HEK293 (cell line): ENCODE measurements around the gene ITPKC.

Experiments
- KLF10 ChIP-seq: fragments of 450-650 bp; IDR thresholded peaks from 2 replicates; pipeline ENCODE4 v1.5.1; 2018; ENCODE audit warnings: missing biosample characterization, mild to moderate bottlenecking, missing genetic modification characterization
- PRDM1 ChIP-seq: fragments of 450-650 bp; formaldehyde crosslinking; IDR thresholded peaks from 2 replicates; pipeline ENCODE4; 2016; ENCODE audit warnings: missing biosample characterization, missing genetic modification characterization
- SP2 ChIP-seq: fragments of 450-650 bp; formaldehyde crosslinking; IDR thresholded peaks from 2 replicates; pipeline ENCODE4 v1.5.1; 2016; ENCODE audit warnings: missing biosample characterization, missing genetic modification characterization
- ZBTB20 ChIP-seq: fragments of 450-650 bp; formaldehyde crosslinking; IDR thresholded peaks from 2 replicates; pipeline ENCODE4 v1.5.1; 2016; ENCODE audit warnings: missing biosample characterization, missing genetic modification characterization
- ZBTB21 ChIP-seq: fragments of 450-650 bp; formaldehyde crosslinking; IDR thresholded peaks from 2 replicates; pipeline ENCODE4 v1.5.1; 2017; ENCODE audit warnings: missing biosample characterization, missing genetic modification characterization
- ZIC2 ChIP-seq: fragments of 450-650 bp; formaldehyde crosslinking; IDR thresholded peaks from 2 replicates; pipeline ENCODE4 v1.5.1; 2016; ENCODE audit warnings: missing biosample characterization, missing genetic modification characterization
- ZNF133 ChIP-seq: fragments of 450-650 bp; formaldehyde crosslinking; IDR thresholded peaks from 2 replicates; pipeline ENCODE4 v1.5.1; 2016; ENCODE audit warnings: missing biosample characterization, missing genetic modification characterization
- ZNF140 ChIP-seq: fragments of 450-650 bp; formaldehyde crosslinking; IDR thresholded peaks from 2 replicates; pipeline ENCODE4 v1.5.1; 2016; ENCODE audit warnings: missing biosample characterization, missing genetic modification characterization
- ZNF155 ChIP-seq: fragments of 450-650 bp; formaldehyde crosslinking; IDR thresholded peaks from 2 replicates; pipeline ENCODE4 v1.5.1; 2016; ENCODE audit warnings: missing biosample characterization, missing genetic modification characterization
- ZNF169 ChIP-seq: fragments of 450-650 bp; formaldehyde crosslinking; IDR thresholded peaks from 2 replicates; pipeline ENCODE4 v1.5.1; 2016; ENCODE audit warnings: missing biosample characterization, missing genetic modification characterization
- ZNF175 ChIP-seq: fragments of 450-650 bp; formaldehyde crosslinking; IDR thresholded peaks from 2 replicates; pipeline ENCODE4 v1.5.1; 2016; ENCODE audit warnings: missing biosample characterization, missing genetic modification characterization
- ZNF202 ChIP-seq: fragments of 450-650 bp; formaldehyde crosslinking; IDR thresholded peaks from 2 replicates; pipeline ENCODE4 v1.5.1; 2016; ENCODE audit warnings: missing biosample characterization, missing genetic modification characterization, borderline replicate concordance
- ZNF223 ChIP-seq: fragments of 450-650 bp; formaldehyde crosslinking; IDR thresholded peaks from 2 replicates; pipeline ENCODE4 v1.5.1; 2016; ENCODE audit warnings: missing biosample characterization, missing genetic modification characterization
- ZNF24 ChIP-seq: fragments of 450-650 bp; formaldehyde crosslinking; IDR thresholded peaks from 2 replicates; pipeline ENCODE4 v1.5.1; 2016; ENCODE audit warnings: missing biosample characterization, missing genetic modification characterization
- ZNF341 ChIP-seq: fragments of 450-650 bp; formaldehyde crosslinking; IDR thresholded peaks from 2 replicates; pipeline ENCODE4; 2016; ENCODE audit warnings: low read depth, missing biosample characterization, missing genetic modification characterization
- ZNF529 ChIP-seq: fragments of 450-650 bp; formaldehyde crosslinking; IDR thresholded peaks from 2 replicates; pipeline ENCODE4 v1.5.1; 2017; ENCODE audit warnings: missing genetic modification characterization, missing biosample characterization; ENCODE audit not compliant: insufficient replicate concordance
- ZNF600 ChIP-seq: fragments of 450-650 bp; formaldehyde crosslinking; IDR thresholded peaks from 2 replicates; pipeline ENCODE4 v1.5.1; 2016; ENCODE audit warnings: missing biosample characterization, missing genetic modification characterization
- ZNF768 ChIP-seq: fragments of 450-650 bp; formaldehyde crosslinking; IDR thresholded peaks from 2 replicates; pipeline ENCODE4 v1.5.1; 2018; ENCODE audit warnings: missing biosample characterization, mild to moderate bottlenecking, missing genetic modification characterization
- ZNF777 ChIP-seq: fragments of 450-650 bp; formaldehyde crosslinking; IDR thresholded peaks from 2 replicates; pipeline ENCODE4 v1.5.1; 2017; ENCODE audit warnings: missing biosample characterization, missing genetic modification characterization, borderline replicate concordance
- TF ChIP-seq, protein P1 (sequence below): fragments of 450-650 bp; formaldehyde crosslinking; IDR thresholded peaks from 2 replicates; pipeline ENCODE4 v1.5.1; 2016; ENCODE audit warnings: missing biosample characterization, missing genetic modification characterization
- TF ChIP-seq, protein P2 (sequence below): fragments of 450-650 bp; formaldehyde crosslinking; IDR thresholded peaks from 2 replicates; pipeline ENCODE4 v1.5.1; 2016; ENCODE audit warnings: missing biosample characterization, missing genetic modification characterization
- TF ChIP-seq, protein P3 (sequence below): fragments of 450-650 bp; formaldehyde crosslinking; IDR thresholded peaks from 2 replicates; pipeline ENCODE4 v1.5.1; 2017; ENCODE audit warnings: missing biosample characterization, missing genetic modification characterization
- TF ChIP-seq, protein P4 (sequence below): fragments of 450-650 bp; formaldehyde crosslinking; IDR thresholded peaks from 2 replicates; pipeline ENCODE4 v1.5.1; 2017; ENCODE audit warnings: missing biosample characterization, missing genetic modification characterization
- TF ChIP-seq, protein P5 (sequence below): fragments of 450-650 bp; formaldehyde crosslinking; IDR thresholded peaks from 2 replicates; pipeline ENCODE4 v1.5.0; 2017; ENCODE audit warnings: missing biosample characterization, missing genetic modification characterization, borderline replicate concordance
- TF ChIP-seq, protein P6 (sequence below): fragments of 450-650 bp; IDR thresholded peaks from 2 replicates; pipeline ENCODE4 v1.5.1; 2018; ENCODE audit warnings: missing biosample characterization, mild to moderate bottlenecking, missing genetic modification characterization

ITPKC gene

DNA sequence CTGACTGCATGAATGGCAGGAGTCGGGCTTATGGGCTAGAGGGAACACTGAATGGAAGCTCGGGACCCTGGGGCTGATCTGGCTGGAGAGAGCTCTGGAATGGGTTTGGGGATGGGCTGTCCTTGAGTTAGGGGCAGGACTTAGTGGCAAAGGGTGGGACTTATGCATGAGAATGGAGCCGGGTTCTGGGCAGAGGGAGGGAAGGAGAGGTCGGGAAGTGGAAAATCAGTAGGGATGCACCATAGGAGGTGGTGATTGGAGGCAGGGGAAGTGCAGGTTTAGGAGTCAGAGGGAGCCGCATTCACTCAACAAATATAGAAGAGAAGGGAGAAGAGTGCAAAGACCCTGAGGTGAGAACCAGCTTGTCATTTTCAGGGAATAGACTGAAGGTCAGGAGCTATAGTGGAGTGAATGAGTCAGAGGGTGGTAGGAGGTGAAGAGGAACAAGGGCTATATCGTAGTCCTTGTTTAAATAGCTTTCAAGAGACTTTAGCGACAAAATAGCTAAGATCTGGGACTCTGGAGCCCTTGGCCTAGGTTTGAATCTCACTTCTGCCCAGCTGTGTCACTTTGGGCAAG lies 61.9 kb downstream of the ITPKC start (continued):
- TF ChIP-seq, protein P1, sequence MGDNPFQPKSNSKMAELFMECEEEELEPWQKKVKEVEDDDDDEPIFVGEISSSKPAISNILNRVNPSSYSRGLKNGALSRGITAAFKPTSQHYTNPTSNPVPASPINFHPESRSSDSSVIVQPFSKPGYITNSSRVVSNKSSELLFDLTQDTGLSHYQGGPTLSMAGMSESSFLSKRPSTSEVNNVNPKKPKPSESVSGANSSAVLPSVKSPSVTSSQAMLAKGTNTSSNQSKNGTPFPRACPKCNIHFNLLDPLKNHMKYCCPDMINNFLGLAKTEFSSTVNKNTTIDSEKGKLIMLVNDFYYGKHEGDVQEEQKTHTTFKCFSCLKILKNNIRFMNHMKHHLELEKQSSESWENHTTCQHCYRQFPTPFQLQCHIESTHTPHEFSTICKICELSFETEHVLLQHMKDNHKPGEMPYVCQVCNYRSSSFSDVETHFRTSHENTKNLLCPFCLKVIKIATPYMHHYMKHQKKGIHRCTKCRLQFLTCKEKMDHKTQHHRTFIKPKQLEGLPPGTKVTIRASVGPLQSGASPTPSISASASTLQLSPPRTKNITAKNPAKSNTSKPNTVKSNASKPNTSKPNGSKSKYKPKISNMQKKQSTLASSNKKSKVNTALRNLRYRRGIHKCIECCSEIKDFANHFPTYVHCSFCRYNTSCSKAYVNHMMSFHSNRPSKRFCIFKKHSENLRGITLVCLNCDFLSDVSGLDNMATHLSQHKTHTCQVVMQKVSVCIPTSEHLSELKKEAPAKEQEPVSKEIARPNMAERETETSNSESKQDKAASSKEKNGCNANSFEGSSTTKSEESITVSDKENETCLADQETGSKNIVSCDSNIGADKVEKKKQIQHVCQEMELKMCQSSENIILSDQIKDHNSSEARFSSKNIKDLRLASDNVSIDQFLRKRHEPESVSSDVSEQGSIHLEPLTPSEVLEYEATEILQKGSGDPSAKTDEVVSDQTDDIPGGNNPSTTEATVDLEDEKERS (tag by site-specific recombination), result no peak
- TF ChIP-seq ZNF341 (tag by site-specific recombination), result peak; percentile 32; the same call in 1 of the 2 replicates
- TF ChIP-seq ZBTB21 (tag by site-specific recombination), result 0 out of 2 replicates have a peak, but pooled peaks have one; percentile 2
- no peak for TF ChIP-seq ZNF140 (tag by site-specific recombination)
- TF ChIP-seq, protein P2, sequence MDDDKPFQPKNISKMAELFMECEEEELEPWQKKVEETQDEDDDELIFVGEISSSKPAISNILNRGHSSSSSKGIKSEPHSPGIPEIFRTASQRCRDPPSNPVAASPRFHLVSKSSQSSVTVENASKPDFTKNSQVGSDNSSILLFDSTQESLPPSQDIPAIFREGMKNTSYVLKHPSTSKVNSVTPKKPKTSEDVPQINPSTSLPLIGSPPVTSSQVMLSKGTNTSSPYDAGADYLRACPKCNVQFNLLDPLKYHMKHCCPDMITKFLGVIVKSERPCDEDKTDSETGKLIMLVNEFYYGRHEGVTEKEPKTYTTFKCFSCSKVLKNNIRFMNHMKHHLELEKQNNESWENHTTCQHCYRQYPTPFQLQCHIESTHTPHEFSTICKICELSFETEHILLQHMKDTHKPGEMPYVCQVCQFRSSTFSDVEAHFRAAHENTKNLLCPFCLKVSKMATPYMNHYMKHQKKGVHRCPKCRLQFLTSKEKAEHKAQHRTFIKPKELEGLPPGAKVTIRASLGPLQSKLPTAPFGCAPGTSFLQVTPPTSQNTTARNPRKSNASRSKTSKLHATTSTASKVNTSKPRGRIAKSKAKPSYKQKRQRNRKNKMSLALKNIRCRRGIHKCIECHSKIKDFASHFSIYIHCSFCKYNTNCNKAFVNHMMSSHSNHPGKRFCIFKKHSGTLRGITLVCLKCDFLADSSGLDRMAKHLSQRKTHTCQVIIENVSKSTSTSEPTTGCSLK, result no peak
- TF ChIP-seq ZNF768 (tag by site-specific recombination), result no peak
- peak; percentile 94 for TF ChIP-seq ZIC2 (tag by site-specific recombination)
- TF ChIP-seq KLF10 (tag by site-specific recombination), result no peak
- TF ChIP-seq ZNF529, result no peak
- TF ChIP-seq, protein P3, sequence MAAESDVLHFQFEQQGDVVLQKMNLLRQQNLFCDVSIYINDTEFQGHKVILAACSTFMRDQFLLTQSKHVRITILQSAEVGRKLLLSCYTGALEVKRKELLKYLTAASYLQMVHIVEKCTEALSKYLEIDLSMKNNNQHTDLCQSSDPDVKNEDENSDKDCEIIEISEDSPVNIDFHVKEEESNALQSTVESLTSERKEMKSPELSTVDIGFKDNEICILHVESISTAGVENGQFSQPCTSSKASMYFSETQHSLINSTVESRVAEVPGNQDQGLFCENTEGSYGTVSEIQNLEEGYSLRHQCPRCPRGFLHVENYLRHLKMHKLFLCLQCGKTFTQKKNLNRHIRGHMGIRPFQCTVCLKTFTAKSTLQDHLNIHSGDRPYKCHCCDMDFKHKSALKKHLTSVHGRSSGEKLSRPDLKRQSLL (tag by site-specific recombination), result 0 out of 2 replicates have a peak, but pooled peaks have one; percentile 2
- TF ChIP-seq, protein P4, sequence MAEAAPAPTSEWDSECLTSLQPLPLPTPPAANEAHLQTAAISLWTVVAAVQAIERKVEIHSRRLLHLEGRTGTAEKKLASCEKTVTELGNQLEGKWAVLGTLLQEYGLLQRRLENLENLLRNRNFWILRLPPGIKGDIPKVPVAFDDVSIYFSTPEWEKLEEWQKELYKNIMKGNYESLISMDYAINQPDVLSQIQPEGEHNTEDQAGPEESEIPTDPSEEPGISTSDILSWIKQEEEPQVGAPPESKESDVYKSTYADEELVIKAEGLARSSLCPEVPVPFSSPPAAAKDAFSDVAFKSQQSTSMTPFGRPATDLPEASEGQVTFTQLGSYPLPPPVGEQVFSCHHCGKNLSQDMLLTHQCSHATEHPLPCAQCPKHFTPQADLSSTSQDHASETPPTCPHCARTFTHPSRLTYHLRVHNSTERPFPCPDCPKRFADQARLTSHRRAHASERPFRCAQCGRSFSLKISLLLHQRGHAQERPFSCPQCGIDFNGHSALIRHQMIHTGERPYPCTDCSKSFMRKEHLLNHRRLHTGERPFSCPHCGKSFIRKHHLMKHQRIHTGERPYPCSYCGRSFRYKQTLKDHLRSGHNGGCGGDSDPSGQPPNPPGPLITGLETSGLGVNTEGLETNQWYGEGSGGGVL (tag by site-specific recombination), result 0 out of 2 replicates have a peak, but pooled peaks have one; percentile 12
- TF ChIP-seq ZNF600, result peak; percentile 94
- TF ChIP-seq ZNF175, result no peak
- TF ChIP-seq, protein P5, sequence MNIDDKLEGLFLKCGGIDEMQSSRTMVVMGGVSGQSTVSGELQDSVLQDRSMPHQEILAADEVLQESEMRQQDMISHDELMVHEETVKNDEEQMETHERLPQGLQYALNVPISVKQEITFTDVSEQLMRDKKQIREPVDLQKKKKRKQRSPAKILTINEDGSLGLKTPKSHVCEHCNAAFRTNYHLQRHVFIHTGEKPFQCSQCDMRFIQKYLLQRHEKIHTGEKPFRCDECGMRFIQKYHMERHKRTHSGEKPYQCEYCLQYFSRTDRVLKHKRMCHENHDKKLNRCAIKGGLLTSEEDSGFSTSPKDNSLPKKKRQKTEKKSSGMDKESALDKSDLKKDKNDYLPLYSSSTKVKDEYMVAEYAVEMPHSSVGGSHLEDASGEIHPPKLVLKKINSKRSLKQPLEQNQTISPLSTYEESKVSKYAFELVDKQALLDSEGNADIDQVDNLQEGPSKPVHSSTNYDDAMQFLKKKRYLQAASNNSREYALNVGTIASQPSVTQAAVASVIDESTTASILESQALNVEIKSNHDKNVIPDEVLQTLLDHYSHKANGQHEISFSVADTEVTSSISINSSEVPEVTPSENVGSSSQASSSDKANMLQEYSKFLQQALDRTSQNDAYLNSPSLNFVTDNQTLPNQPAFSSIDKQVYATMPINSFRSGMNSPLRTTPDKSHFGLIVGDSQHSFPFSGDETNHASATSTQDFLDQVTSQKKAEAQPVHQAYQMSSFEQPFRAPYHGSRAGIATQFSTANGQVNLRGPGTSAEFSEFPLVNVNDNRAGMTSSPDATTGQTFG, result no peak
- TF ChIP-seq ZNF777 (tag by site-specific recombination), result no peak
- TF ChIP-seq ZNF202, result no peak
- no peak for TF ChIP-seq ZNF155 (tag by site-specific recombination)
- peak; percentile 15; the same call in 1 of the 2 replicates for TF ChIP-seq PRDM1
- TF ChIP-seq ZNF223, result no peak
- TF ChIP-seq, protein P6, sequence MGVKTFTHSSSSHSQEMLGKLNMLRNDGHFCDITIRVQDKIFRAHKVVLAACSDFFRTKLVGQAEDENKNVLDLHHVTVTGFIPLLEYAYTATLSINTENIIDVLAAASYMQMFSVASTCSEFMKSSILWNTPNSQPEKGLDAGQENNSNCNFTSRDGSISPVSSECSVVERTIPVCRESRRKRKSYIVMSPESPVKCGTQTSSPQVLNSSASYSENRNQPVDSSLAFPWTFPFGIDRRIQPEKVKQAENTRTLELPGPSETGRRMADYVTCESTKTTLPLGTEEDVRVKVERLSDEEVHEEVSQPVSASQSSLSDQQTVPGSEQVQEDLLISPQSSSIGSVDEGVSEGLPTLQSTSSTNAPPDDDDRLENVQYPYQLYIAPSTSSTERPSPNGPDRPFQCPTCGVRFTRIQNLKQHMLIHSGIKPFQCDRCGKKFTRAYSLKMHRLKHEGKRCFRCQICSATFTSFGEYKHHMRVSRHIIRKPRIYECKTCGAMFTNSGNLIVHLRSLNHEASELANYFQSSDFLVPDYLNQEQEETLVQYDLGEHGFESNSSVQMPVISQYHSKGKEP, result no peak
- no peak for TF ChIP-seq ZNF133 (tag by site-specific recombination)
- no peak for TF ChIP-seq ZBTB20 (tag by site-specific recombination)
- TF ChIP-seq ZNF169 (tag by site-specific recombination), result no peak
- no peak for TF ChIP-seq ZNF24 (tag by site-specific recombination)
- peak; percentile 74 for TF ChIP-seq SP2 (tag by site-specific recombination)
